H1 (cell line): ENCODE results near the gene POTEE. TPM values are rescaled to one million over a fixed set of nuclear protein-coding genes. Genes with fewer than 3 reads are reported as not detected.
"Not testable (repeated sequence)": the region's sequence is repeated elsewhere in the genome, so short reads cannot be mapped to it uniquely, and the experiment has no call there.

Experiments
- CTCF ChIA-PET: fragments of 300-600 bp; sonication (Branson Sonifier 250); formaldehyde crosslinking; loops from one replicate; lab custom pipeline; 2021; ENCODE audit not compliant: partially characterized antibody; lab: Charles Lee
- POLR2A ChIA-PET: fragments of 300-600 bp; sonication (Branson Sonifier 250); formaldehyde crosslinking; loops from one replicate; lab custom pipeline; 2021; ENCODE audit warnings: inconsistent platforms; ENCODE audit not compliant: partially characterized antibody; lab: Charles Lee
- DNase-seq, 2 experiments: peaks; one replicate each; pipeline versions ENCODE4 v3.0.0 to v3.0.0-alpha.2; 2010 to 2022; ENCODE audit warnings: low spot score in 2 of 2, low read depth in 1 of 2, mixed read lengths in 1 of 2
- FAIRE-seq: peaks from 2 replicates; lab custom pipeline; 2011; peaks lifted over from hg19 to GRCh38; lab: Jason Lieb, UNC
- H2AFZ ChIP-seq: 2 replicates; pipeline ENCODE4 v1.8.1; 2012; ENCODE audit warnings: low read length, inconsistent platforms
- H2AK5ac ChIP-seq: 2 replicates; pipeline ENCODE4 v1.6.1; 2013; ENCODE audit warnings: low read depth, low read length
- H2BK120ac ChIP-seq: replicated peaks from 2 replicates; pipeline ENCODE3; 2013; ENCODE audit warnings: low read depth, low read length, inconsistent platforms
- H2BK12ac ChIP-seq: 2 replicates; pipeline ENCODE4 v1.6.1; 2013; ENCODE audit warnings: low read depth, low read length
- H2BK15ac ChIP-seq: 2 replicates; pipeline ENCODE4 v1.6.1; 2013; ENCODE audit warnings: low read length
- H2BK20ac ChIP-seq: 2 replicates; pipeline ENCODE4 v1.6.1; 2013; ENCODE audit warnings: low read length
- H2BK5ac ChIP-seq: 2 replicates; pipeline ENCODE4 v1.6.1; 2013; ENCODE audit warnings: low read depth, low read length
- H3K14ac ChIP-seq: 2 replicates; pipeline ENCODE4 v1.6.1; 2013; ENCODE audit warnings: inconsistent platforms; ENCODE audit not compliant: insufficient read length
- H3K18ac ChIP-seq: 2 replicates; pipeline ENCODE4 v1.6.1; 2013; ENCODE audit warnings: low read length; ENCODE audit errors: extremely low read depth
- H3K23ac ChIP-seq: 2 replicates; pipeline ENCODE4 v1.6.1; 2013; ENCODE audit warnings: inconsistent platforms; ENCODE audit not compliant: insufficient read length
- H3K23me2 ChIP-seq: 2 replicates; pipeline ENCODE4 v1.6.1; 2013; ENCODE audit warnings: low read depth, low read length
- H3K27ac ChIP-seq: 2 replicates; pipeline ENCODE4 v1.6.1; 2011; ENCODE audit warnings: low read depth, low read length, inconsistent platforms
- H3K27me3 ChIP-seq, 4 experiments: replicated peaks in 1 of 4; 1 replicate in 1 of 4; 2 replicates in 3 of 4; pipeline versions ENCODE4 v1.6.1 to v1.8.1; 2011 to 2013; ENCODE audit warnings: low read length in 3 of 4, mild to moderate bottlenecking in 3 of 4, inconsistent platforms in 2 of 4, mixed read lengths in 2 of 4, moderate library complexity in 1 of 4; ENCODE audit not compliant: control insufficient read depth in 3 of 4, insufficient read depth in 3 of 4; ENCODE audit errors: extremely low read depth in 1 of 4
- H3K36me3 ChIP-seq, 4 experiments: 2 replicates each; pipeline versions ENCODE4 v1.6.1 to v1.8.1; 2011 to 2013; ENCODE audit warnings: mild to moderate bottlenecking in 4 of 4, low read length in 3 of 4, moderate library complexity in 2 of 4, control low read depth in 1 of 4, inconsistent platforms in 1 of 4; ENCODE audit not compliant: insufficient read depth in 4 of 4, control insufficient read depth in 2 of 4
- H3K4ac ChIP-seq: replicated peaks from 2 replicates; pipeline ENCODE3; 2013; ENCODE audit warnings: low read length, low read depth, mixed read lengths, inconsistent platforms; ENCODE audit not compliant: insufficient read length
- H3K4me1 ChIP-seq, 4 experiments: replicated peaks in 1 of 4; 1 replicate in 1 of 4; 2 replicates in 3 of 4; pipeline versions ENCODE4 v1.6.1 to v1.8.1; 2011 to 2013; ENCODE audit warnings: low read length in 3 of 4, inconsistent platforms in 2 of 4, mixed read lengths in 1 of 4; ENCODE audit not compliant: insufficient read depth in 4 of 4, control insufficient read depth in 3 of 4
- H3K4me2 ChIP-seq, 2 experiments: 2 replicates each; pipeline versions ENCODE4 v1.6.1 to v1.8.1; 2011 to 2013; ENCODE audit warnings: low read depth in 2 of 2, low read length in 2 of 2, control low read depth in 1 of 2, inconsistent platforms in 1 of 2, mild to moderate bottlenecking in 1 of 2; ENCODE audit not compliant: insufficient read depth in 1 of 2
- H3K4me3 ChIP-seq, 4 experiments: fragments of 200-600, 300-600 bp in 1 of 4; sonication (generic), shearing (Covaris generic), sonication (Bioruptor Twin) in 1 of 4; 2 replicates each; pipeline versions ENCODE4 v1.5.1 to v1.8.1; 2011 to 2016; ENCODE audit warnings: low read length in 4 of 4, low read depth in 3 of 4, control low read depth in 2 of 4, inconsistent platforms in 2 of 4, mild to moderate bottlenecking in 2 of 4, mixed read lengths in 1 of 4, moderate library complexity in 1 of 4; ENCODE audit not compliant: insufficient read depth in 2 of 4; ENCODE audit errors: extremely low read depth in 1 of 4
- H3K56ac ChIP-seq: replicated peaks from 2 replicates; pipeline ENCODE3; 2013; ENCODE audit warnings: low read depth, mild to moderate bottlenecking, mixed read lengths, low read length, inconsistent platforms; ENCODE audit not compliant: insufficient read length
- H3K79me1 ChIP-seq: 2 replicates; pipeline ENCODE4 v1.6.1; 2013; ENCODE audit warnings: low read depth, low read length, control low read depth
- H3K79me2 ChIP-seq, 2 experiments: 2 replicates each; pipeline versions ENCODE4 v1.6.1 to v1.8.1; 2012 to 2013; ENCODE audit warnings: low read length in 2 of 2, mild to moderate bottlenecking in 2 of 2, inconsistent platforms in 1 of 2; ENCODE audit not compliant: insufficient read depth in 2 of 2, control insufficient read depth in 1 of 2
- H3K9ac ChIP-seq, 4 experiments: replicated peaks in 1 of 4; 1 replicate in 1 of 4; 2 replicates in 3 of 4; pipeline versions ENCODE4 v1.6.1 to v1.8.1; 2011 to 2013; ENCODE audit warnings: low read depth in 3 of 4, low read length in 3 of 4, control low read depth in 2 of 4, mild to moderate bottlenecking in 2 of 4, moderate library complexity in 2 of 4, inconsistent platforms in 1 of 4; ENCODE audit errors: extremely low read depth in 1 of 4
- H3K9me3 ChIP-seq, 2 experiments: 2 replicates each; pipeline versions ENCODE4 v1.6.1 to v1.8.1; 2012 to 2013; ENCODE audit warnings: mild to moderate bottlenecking in 2 of 2, moderate library complexity in 2 of 2, control low read depth in 1 of 2, inconsistent platforms in 1 of 2, low read depth in 1 of 2, low read length in 1 of 2, mixed read lengths in 1 of 2; ENCODE audit not compliant: insufficient read depth in 2 of 2
- H4K20me1 ChIP-seq, 2 experiments: replicated peaks in 1 of 2; 2 replicates each; pipeline versions ENCODE3 to v1.8.1; 2011 to 2013; ENCODE audit warnings: inconsistent platforms in 2 of 2, low read length in 2 of 2, mild to moderate bottlenecking in 1 of 2; ENCODE audit not compliant: insufficient read depth in 2 of 2, control insufficient read depth in 1 of 2
- H4K5ac ChIP-seq: 2 replicates; pipeline ENCODE4 v1.6.1; 2013; ENCODE audit warnings: low read length, low read depth, mixed read lengths, inconsistent platforms; ENCODE audit not compliant: insufficient read length
- H4K8ac ChIP-seq: 2 replicates; pipeline ENCODE4 v1.8.0; 2013; ENCODE audit warnings: mild to moderate bottlenecking, moderate library complexity, low read length, inconsistent platforms; ENCODE audit not compliant: insufficient read depth; ENCODE audit errors: extremely low read depth
- H4K91ac ChIP-seq: replicated peaks from 2 replicates; pipeline ENCODE3; 2013; ENCODE audit warnings: low read length, mixed read lengths, inconsistent platforms; ENCODE audit not compliant: insufficient read length
- whole genome bisulfite sequencing, 2 experiments: shearing (Covaris generic) in 1 of 2; methylation state at CpG; one replicate each; pipeline versions ENCODE4 v1.1.6 to v1.1.7; 2013 to 2015; ENCODE audit warnings: low lambda C conversion rate in 2 of 2, mixed read lengths in 2 of 2, inconsistent platforms in 1 of 2, low coverage in 1 of 2, missing lambda C conversion rate in 1 of 2; ENCODE audit not compliant: insufficient replicate concordance in 2 of 2, insufficient coverage in 1 of 2, insufficient read length in 1 of 2; ENCODE audit errors: extremely low coverage in 1 of 2, missing lambda C conversion rate in 1 of 2; 5-methylcytosine and 5-hydroxymethylcytosine counted together
- polyA plus RNA-seq, 7 experiments: library from polyadenylated mRNA; depleted of rRNA in 3 of 7; stranded (reverse) in 5 of 7; unstranded in 2 of 7; fragments of >200 nt in 5 of 7; fragments of 200-250 nt in 2 of 7; gene quantifications; 1 replicate in 5 of 7; 2 replicates in 1 of 7; 4 replicates in 1 of 7; pipeline versions ENCODE4 v1.2.1 to v1.2.3, GENCODE V29; 2011 to 2013; ENCODE audit warnings: missing spikeins in 2 of 7, mixed read lengths in 2 of 7
- total RNA-seq: library from RNA; stranded (reverse); fragmentation: NEBNext Ultra II Directional; extraction: Animal tissue kit (Norgen Biotek cat#: 25700); gene quantifications from 2 replicates; pipeline ENCODE4 v1.2.1, GENCODE V29; 2021

The POTEE gene
- total and polyA plus RNA-seq, 2 of the 8 experiments (the other 6 are each of a cell fraction or from before 2014, with no cell fraction given), result 0.30 to 0.41 TPM

DNA sequence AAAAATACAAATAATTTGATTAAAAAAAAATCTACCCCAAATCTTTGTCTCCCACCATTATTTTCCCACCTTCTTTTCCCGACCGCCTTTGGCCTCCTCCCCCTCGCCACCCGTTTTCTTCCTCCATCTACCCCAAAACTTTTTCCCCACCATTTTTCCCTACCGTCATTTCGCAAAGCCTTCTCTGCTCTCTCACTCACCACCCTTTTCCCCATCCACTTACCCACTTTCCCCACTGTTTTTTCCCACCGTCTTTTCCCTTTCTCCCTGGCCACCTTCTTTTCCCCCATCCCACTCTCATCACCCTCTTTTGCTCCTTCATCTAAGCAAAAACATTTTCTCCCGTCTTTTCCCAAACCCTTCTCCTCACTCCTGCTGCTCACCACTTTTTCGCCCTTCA is 1.5 kb upstream of the POTEE start:
- H3K27me3 ChIP-seq, H2BK15ac ChIP-seq, CTCF ChIA-PET, H2AFZ ChIP-seq, H3K36me3 ChIP-seq, H2BK120ac ChIP-seq, H3K4ac ChIP-seq, H2BK20ac ChIP-seq, H4K5ac ChIP-seq, FAIRE-seq, H3K4me2 ChIP-seq, DNase-seq, H3K23ac ChIP-seq, H3K9me3 ChIP-seq, H2AK5ac ChIP-seq, H3K79me1 ChIP-seq, H3K56ac ChIP-seq, POLR2A ChIA-PET, H2BK12ac ChIP-seq, H3K4me1 ChIP-seq, H3K14ac ChIP-seq, H2BK5ac ChIP-seq, H3K9ac ChIP-seq, H4K8ac ChIP-seq, H3K79me2 ChIP-seq, H3K18ac ChIP-seq, H3K27ac ChIP-seq, H4K91ac ChIP-seq, H4K20me1 ChIP-seq, H3K23me2 ChIP-seq: not testable (repeated sequence)
- 65% methylated on average over 3 of the region's 9 CpGs; no CpG with 5 or more reads in 1 of the 2 experiments for WGBS, 2 experiments
- peak overlapping the region in 1 of 4 experiments; percentile 22; a peak in 1 of 8 replicates for H3K4me3 ChIP-seq

DNA sequence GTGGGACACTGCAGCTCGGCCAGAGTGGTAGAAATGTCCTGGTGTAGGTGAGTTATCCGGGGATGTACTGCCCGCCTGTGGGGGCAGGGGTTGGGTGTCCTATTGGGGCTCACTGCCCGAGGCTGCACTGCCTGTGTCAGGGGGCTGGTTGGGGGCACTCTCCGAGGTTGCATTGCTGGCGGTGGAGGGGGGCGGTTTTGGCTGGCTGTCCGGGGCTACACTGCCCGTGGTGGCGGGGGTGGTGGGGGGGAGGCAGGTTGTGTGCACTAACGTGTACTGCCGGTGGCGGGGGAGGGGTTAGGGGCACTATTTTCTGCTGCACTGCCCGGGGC is 403 bp downstream of the POTEE start:
- CTCF ChIA-PET, H3K23ac ChIP-seq, H4K5ac ChIP-seq, H3K36me3 ChIP-seq, H4K20me1 ChIP-seq, H3K18ac ChIP-seq, H3K27me3 ChIP-seq, H3K4me1 ChIP-seq, DNase-seq, H2BK20ac ChIP-seq, H2BK120ac ChIP-seq, H4K91ac ChIP-seq, H3K27ac ChIP-seq, H3K4ac ChIP-seq, H3K79me1 ChIP-seq, H4K8ac ChIP-seq, H3K14ac ChIP-seq, H3K9ac ChIP-seq, H3K56ac ChIP-seq, H3K9me3 ChIP-seq, H3K4me2 ChIP-seq, H3K23me2 ChIP-seq, H2AFZ ChIP-seq, H3K79me2 ChIP-seq, H2BK15ac ChIP-seq, FAIRE-seq, H2BK12ac ChIP-seq, H2AK5ac ChIP-seq, H2BK5ac ChIP-seq: not testable (repeated sequence)
- H3K4me3 ChIP-seq, result peak overlapping the region in 2 of 4 experiments; percentile 45 to 51; a peak in 4 of 8 replicates
- 92% methylated on average over 4 of the region's 14 CpGs; no CpG with 5 or more reads in 1 of the 2 experiments for WGBS, 2 experiments
- POLR2A ChIA-PET, result interaction anchor here (0.6 kb wide), 1 partner anchor 1081 kb away, joined by 9 read pairs; the partner anchor contains the start of gene POTEF
